Pancreas (tissue), 10 donors: ENCODE results near the gene LMNA. TPM values are rescaled to one million over a fixed set of nuclear protein-coding genes. Genes with fewer than 3 reads are reported as not detected.

Experiments used
- ATAC-seq, 4 donors: fragments of 200-7000 bp; cut with Tn5 transposase; one replicate each; pipeline versions ENCODE4 v1.8.0 to v1.9.1; 2020; ENCODE audit warnings: mild to moderate bottlenecking in 4 of 4, moderate library complexity in 4 of 4
- DNase-seq, 6 donors: peaks; one replicate each; pipeline ENCODE4 v3.0.0-alpha.2; 2020
- FAIRE-seq: peaks from 2 replicates; lab custom pipeline; 2012; peaks lifted over from hg19 to GRCh38; lab: Jason Lieb, UNC
- H3K27ac ChIP-seq, 4 donors: fragments of 200-600 bp; sonication (generic); 1 replicate in 3 of 4; 2 replicates in 1 of 4; pipeline versions ENCODE4 v1.5.0 to v1.8.0; 2020
- H3K27me3 ChIP-seq, 4 donors: fragments of 200-600 bp; one replicate each; pipeline ENCODE4 v1.8.0; 2021
- H3K36me3 ChIP-seq, 3 donors: fragments of 200-600 bp; sonication (generic) in 1 of 3; one replicate each; pipeline versions ENCODE4 v1.5.0 to v1.8.0; 2020 to 2021
- H3K4me1 ChIP-seq, 3 donors: fragments of 200-600 bp; one replicate each; pipeline ENCODE4 v1.8.0; 2021
- H3K4me3 ChIP-seq, 4 donors: fragments of 200-600 bp; sonication (generic) in 2 of 4; one replicate each; pipeline versions ENCODE4 v1.5.0 to v1.8.0; 2020 to 2021
- H3K9me3 ChIP-seq, 4 donors: fragments of 200-600 bp; one replicate each; pipeline ENCODE4 v1.8.0; 2021
- CTCF ChIP-seq, 4 donors: fragments of 200-600 bp; sonication (generic) in 3 of 4; IDR thresholded peaks; one replicate each; pipeline versions ENCODE4 v1.5.0 to v1.8.0; 2021; ENCODE audit warnings: antibody characterized with exemption in 4 of 4
- WGBS, 2 donors: extraction: QIAGEN DNeasy Blood & Tissue Kit; methylation state at CpG; one replicate each; pipeline ENCODE4 v1.1.7; 2013; 5-methylcytosine and 5-hydroxymethylcytosine counted together
- intact Hi-C, 3 donors: fragments of 100-400 bp; cut with DNase I; formaldehyde crosslinking; loops; one replicate each; pipeline versions ENCODE4 v1.11.1 to v1.14.2; 2022
- polyA plus RNA-seq, 2 donors: library from polyadenylated mRNA; stranded (reverse); fragments of 200-250 nt; gene quantifications; one replicate each; pipeline ENCODE4 v1.2.3, GENCODE V29; 2013
- total RNA-seq, 6 donors: library from RNA; stranded (reverse); fragmentation: NEBNext Ultra II Directional in 4 of 6; extraction: Animal tissue kit (Norgen Biotek cat#: 25700) in 4 of 6; gene quantifications; one replicate each; pipeline versions ENCODE4 v1.2.1 to v1.2.4, GENCODE V29; 2021 to 2023
- donor health status: healthy with polysubstance abuse.
- donor health status: DM: no; HTN: no; CAD: no; lungs with moderate emphysema.
- donor health status: DM: no; HTN: no; CAD: no.
- donor health status: control.
- donor health status: control.
- donor health status: Bipolar disorder and iron deficiency.
- donor health status: DM: yes; HTN: yes; CAD: no.
- donor health status: DM: no; HTN: no; CAD: no.
- donor health status: DM: no; HTN: no; CAD: no.
- donor health status: DM: yes; HTN: yes; CAD: no.

Gene LMNA
- total and polyA plus RNA-seq, 8 donors: 59.4 to 119 (median 99.4) TPM

- Histone ChIP-seq H3K4me1 (peaks cover 0 to 3% (median 0%) of the 10 kb centered on the region in 3 donors), H3K27me3 (no peaks in the 10 kb centered on the region), H3K4me3 (no peak overlapping the region), H3K27ac (no peak overlapping the region), H3K36me3 (no peaks in the 10 kb centered on the region), H3K9me3 (no peaks in the 10 kb centered on the region)
- no peak for FAIRE-seq
- no peak for DNase-seq
- 62 to 77% methylated on average over 3 of the region's 3 CpGs for WGBS, 2 donors
- peak in 2 of 4 donors; percentile 2 to 3 for ATAC-seq
- no peak for TF ChIP-seq CTCF (IDR thresholded peaks at IDR 0.05)
- intact Hi-C loops: loop anchor here in 1 of 3 donors (2.0 kb wide), 1 partner anchor 35 kb away; no protein-coding TSS in a partner anchor
Measured at GRCh38 chr1:156095906-156096508, 18.5 kb upstream of the LMNA start.

- Histone ChIP-seq H3K27me3 (no peaks in the 10 kb centered on the region), H3K27ac (peak overlapping the region in 2 of 4 donors; percentile 57 to 65), H3K4me1 (peaks cover 0 to 3% (median 0%) of the 10 kb centered on the region in 3 donors), H3K36me3 (no peaks in the 10 kb centered on the region), H3K4me3 (no peak overlapping the region), H3K9me3 (no peaks in the 10 kb centered on the region)
- ATAC-seq: peak; percentile 98 to 99 (median 98)
- intact Hi-C loops: loop anchor here in 1 of 3 donors (2.0 kb wide), 1 partner anchor 34 kb away; no protein-coding TSS in a partner anchor
- no peak for FAIRE-seq
- TF ChIP-seq CTCF (IDR thresholded peaks at IDR 0.05): peak; percentile 90 to 95 (median 93)
- 29 to 33% methylated on average over 14 of the region's 14 CpGs for WGBS, 2 donors
- peak; percentile 82 to 95 (median 91) for DNase-seq
Measured at GRCh38 chr1:156096640-156097391, 17.7 kb upstream of the LMNA start.

- TF ChIP-seq CTCF (IDR thresholded peaks at IDR 0.05): no peak
- H3K4me1 ChIP-seq: peaks cover 0 to 3% (median 0%) of the 10 kb centered on the region in 3 donors
- H3K4me3 ChIP-seq: no peak overlapping the region
- no peaks in the 10 kb centered on the region for H3K36me3 ChIP-seq
- FAIRE-seq (no peak), DNase-seq (peak in 1 of 6 donors; percentile 1), ATAC-seq (no peak)
- H3K27ac ChIP-seq: peak overlapping the region in 1 of 4 donors; percentile 57
- H3K9me3 ChIP-seq: no peaks in the 10 kb centered on the region
- no peaks in the 10 kb centered on the region for H3K27me3 ChIP-seq
- intact Hi-C loops: loop anchor here in 1 of 3 donors (2.0 kb wide), 1 partner anchor 33 kb away; no protein-coding TSS in a partner anchor
- WGBS, 2 donors: 84 to 86% methylated on average over 9 of the region's 9 CpGs
Measured at GRCh38 chr1:156097499-156098178, 16.9 kb upstream of the LMNA start.

- ATAC-seq (no peak), FAIRE-seq (no peak), DNase-seq (no peak)
- WGBS, 2 donors: 80 to 94% methylated on average over 2 of the region's 2 CpGs
- TF ChIP-seq CTCF (IDR thresholded peaks at IDR 0.05): no peak
- no peaks in the 10 kb centered on the region for H3K27me3 ChIP-seq
- peaks cover 0 to 10% (median 4%) of the 10 kb centered on the region in 3 donors for H3K4me1 ChIP-seq
- intact Hi-C loops: no loop called here
- H3K36me3 ChIP-seq: no peaks in the 10 kb centered on the region
- no peak overlapping the region for H3K27ac ChIP-seq
- no peak overlapping the region for H3K4me3 ChIP-seq
- H3K9me3 ChIP-seq: no peaks in the 10 kb centered on the region
Measured at GRCh38 chr1:156098784-156099183, 15.7 kb upstream of the LMNA start.
